Activated naive CD4-positive, alpha-beta T cell treated with anti-CD3 and anti-CD28 coated beads, Interleukin-2, amount 50 U/mL, for 24 hours (primary cell): Measurements from ENCODE around the gene TMEM269.
"Not testable (repeated sequence)": the region's sequence is repeated elsewhere in the genome, so short reads cannot be mapped to it uniquely, and the experiment has no call there.

Source experiments
- H3K27ac Mint-ChIP-seq: one replicate; pipeline ENCODE4 v1.8.0; 2021; ENCODE audit warnings: mild to moderate bottlenecking, mixed read lengths
- H3K27me3 Mint-ChIP-seq: one replicate; pipeline ENCODE4 v1.8.0; 2021; ENCODE audit warnings: mixed read lengths
- H3K36me3 Mint-ChIP-seq: one replicate; pipeline ENCODE4 v1.8.0; 2021; ENCODE audit warnings: mixed read lengths
- H3K4me1 Mint-ChIP-seq: one replicate; pipeline ENCODE4 v1.8.0; 2021; ENCODE audit warnings: mixed read lengths
- H3K4me3 Mint-ChIP-seq: one replicate; pipeline ENCODE4 v1.8.0; 2021; ENCODE audit warnings: mild to moderate bottlenecking, mixed read lengths
- H3K9me3 Mint-ChIP-seq: one replicate; pipeline ENCODE4 v1.8.0; 2021; ENCODE audit warnings: mixed read lengths

Gene TMEM269

DNA sequence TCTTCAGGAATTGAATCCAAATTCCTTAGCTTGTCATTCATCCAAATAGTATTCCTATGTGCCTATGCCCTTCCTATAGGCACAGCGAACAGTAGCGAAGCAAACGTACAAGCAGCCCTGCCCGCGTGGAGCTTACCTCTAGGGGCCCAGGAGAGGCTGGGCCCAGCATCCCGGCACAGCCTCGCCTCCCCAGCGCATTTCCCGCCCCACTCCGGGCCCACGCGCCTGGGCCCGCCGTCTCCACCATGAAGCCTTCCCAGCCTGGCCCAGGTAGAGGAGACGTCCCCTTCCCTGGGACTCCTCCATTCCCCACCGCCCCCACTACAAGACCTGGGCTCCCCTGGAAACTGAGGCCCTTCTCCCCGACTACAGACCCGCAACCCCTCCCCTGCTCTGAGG is 245 bp upstream of the TMEM269 start:
- Mint-ChIP-seq H3K4me1 (peaks cover 15% of the 10 kb centered on the region), H3K27me3 (no peaks in the 10 kb centered on the region), H3K36me3 (peaks cover 8% of the 10 kb centered on the region), H3K27ac (no peak overlapping the region), H3K4me3 (no peak overlapping the region), H3K9me3 (no peaks in the 10 kb centered on the region)

DNA sequence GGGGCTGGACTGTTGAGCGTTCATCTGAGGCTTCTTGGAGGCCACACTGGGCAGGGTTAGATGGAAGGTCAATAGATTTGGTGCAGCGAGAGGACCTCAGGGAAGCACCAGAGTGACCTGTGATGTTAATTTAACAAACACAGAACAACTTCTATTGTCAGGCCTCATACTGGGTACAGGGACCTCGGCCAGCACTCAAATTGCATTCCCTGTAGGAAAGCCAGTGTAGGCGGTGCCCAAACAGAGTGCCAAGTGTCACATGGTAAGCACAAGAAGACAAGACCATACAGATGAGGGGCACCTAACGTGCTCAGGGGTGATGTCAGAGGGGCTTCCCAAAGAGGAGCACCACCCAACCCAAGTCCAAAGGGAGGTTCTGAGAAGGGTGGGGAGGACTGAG is 1.3 kb downstream of the TMEM269 start:
- H3K4me3 Mint-ChIP-seq = peak overlapping the region; percentile 78
- peaks cover 3% of the 10 kb centered on the region for H3K36me3 Mint-ChIP-seq
- H3K4me1 Mint-ChIP-seq = peaks cover 15% of the 10 kb centered on the region
- H3K9me3 Mint-ChIP-seq = no peaks in the 10 kb centered on the region
- no peak overlapping the region for H3K27ac Mint-ChIP-seq
- no peaks in the 10 kb centered on the region for H3K27me3 Mint-ChIP-seq

DNA sequence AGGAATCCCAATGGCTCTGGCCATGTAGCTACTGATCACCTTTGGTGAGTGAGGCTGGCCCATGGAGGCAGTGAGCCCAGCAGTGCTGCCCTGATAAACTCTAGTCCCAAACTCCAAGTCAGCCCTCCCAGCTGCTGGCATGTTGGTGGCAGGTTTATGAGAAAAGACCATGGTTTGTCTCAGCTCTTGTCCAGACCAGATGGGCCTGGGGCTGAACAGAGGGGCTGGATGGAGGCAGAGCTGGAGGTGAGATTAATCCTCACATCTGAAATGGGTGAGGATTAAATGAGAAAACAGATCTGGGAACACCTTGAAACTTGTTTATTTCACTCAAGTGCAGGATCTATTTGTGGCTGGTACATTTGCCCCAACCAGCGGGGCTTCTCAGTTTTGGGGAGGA is 3.2 kb downstream of the TMEM269 start:
- Mint-ChIP-seq H3K4me1 (peaks cover 15% of the 10 kb centered on the region), H3K4me3 (no peak overlapping the region), H3K9me3 (no peaks in the 10 kb centered on the region), H3K27me3 (no peaks in the 10 kb centered on the region), H3K36me3 (no peaks in the 10 kb centered on the region), H3K27ac (no peak overlapping the region)

DNA sequence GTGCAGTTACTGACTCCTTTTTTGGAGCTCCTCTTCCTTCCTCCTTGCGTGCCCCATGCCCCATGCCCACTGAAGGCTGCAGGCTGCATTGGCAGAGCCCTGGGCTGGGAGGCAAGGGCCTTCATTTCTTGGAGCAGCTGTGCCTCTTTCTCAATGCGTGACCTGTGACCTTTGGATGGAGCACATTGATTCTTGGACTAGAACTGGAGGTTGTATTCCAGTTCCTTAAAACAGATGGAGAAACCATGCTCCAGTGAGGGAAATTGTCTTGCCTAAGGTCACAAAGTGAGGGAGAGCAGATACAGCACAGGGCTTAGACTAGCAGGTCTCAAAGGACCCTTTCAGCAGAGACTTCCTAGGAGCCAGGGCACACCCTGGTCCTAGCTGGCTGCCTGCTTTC is 9.0 kb downstream of the TMEM269 start:
- Mint-ChIP-seq H3K4me3 (no peak overlapping the region), H3K9me3 (no peaks in the 10 kb centered on the region)

DNA sequence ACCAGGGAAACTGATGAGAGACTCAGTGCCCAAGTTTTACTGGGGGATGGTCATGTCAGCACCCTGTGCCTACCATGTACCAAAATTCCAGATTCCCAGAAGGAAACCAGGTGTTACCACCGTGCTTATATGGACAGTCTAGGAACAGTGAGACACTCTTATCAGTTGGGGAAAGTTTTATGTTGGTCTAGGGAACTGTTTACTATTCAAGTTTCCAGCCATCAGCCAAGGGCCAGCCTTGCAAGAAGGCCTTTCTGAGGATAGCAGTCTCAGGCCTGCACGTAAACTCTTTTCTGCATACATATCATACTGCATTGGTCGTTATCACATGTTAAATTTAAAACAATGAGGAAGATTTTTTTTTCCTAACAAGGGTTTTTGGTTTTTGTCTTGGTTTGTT is 12.6 kb downstream of the TMEM269 start:
- Mint-ChIP-seq H3K9me3 (no peaks in the 10 kb centered on the region), H3K4me1 (no peaks in the 10 kb centered on the region), H3K36me3 (no peaks in the 10 kb centered on the region), H3K4me3 (no peak overlapping the region), H3K27ac (no peak overlapping the region), H3K27me3 (no peaks in the 10 kb centered on the region)

More for the DNA sequence above, 9.0 kb downstream of the TMEM269 start:
- no peak overlapping the region for H3K27ac Mint-ChIP-seq
- H3K36me3 Mint-ChIP-seq = no peaks in the 10 kb centered on the region
- H3K4me1 Mint-ChIP-seq = no peaks in the 10 kb centered on the region
- no peaks in the 10 kb centered on the region for H3K27me3 Mint-ChIP-seq

DNA sequence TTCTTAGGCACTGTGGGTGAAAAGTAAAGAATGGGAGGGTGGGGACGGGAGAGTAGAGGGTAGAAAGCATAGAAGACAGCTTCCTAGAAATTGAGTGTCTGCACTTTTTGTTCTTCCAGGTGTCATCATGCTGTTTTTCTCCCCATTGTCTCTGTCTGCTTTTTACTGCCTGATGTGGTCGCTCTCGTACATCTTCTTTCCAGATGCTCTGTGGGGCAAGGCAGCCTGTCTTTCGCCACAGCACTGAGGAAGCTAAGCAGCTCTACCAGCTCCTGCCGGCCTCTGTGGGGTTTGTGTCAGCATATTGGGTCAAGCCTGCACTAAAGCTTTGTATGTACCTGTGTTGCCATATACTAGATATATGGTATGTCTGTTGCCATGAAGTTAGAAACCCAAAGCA is 13.2 kb downstream of the TMEM269 start:
- no peaks in the 10 kb centered on the region for H3K9me3 Mint-ChIP-seq
- no peak overlapping the region for H3K4me3 Mint-ChIP-seq
- no peaks in the 10 kb centered on the region for H3K4me1 Mint-ChIP-seq
- no peaks in the 10 kb centered on the region for H3K27me3 Mint-ChIP-seq
- H3K36me3 Mint-ChIP-seq = no peaks in the 10 kb centered on the region
- H3K27ac Mint-ChIP-seq = no peak overlapping the region

DNA sequence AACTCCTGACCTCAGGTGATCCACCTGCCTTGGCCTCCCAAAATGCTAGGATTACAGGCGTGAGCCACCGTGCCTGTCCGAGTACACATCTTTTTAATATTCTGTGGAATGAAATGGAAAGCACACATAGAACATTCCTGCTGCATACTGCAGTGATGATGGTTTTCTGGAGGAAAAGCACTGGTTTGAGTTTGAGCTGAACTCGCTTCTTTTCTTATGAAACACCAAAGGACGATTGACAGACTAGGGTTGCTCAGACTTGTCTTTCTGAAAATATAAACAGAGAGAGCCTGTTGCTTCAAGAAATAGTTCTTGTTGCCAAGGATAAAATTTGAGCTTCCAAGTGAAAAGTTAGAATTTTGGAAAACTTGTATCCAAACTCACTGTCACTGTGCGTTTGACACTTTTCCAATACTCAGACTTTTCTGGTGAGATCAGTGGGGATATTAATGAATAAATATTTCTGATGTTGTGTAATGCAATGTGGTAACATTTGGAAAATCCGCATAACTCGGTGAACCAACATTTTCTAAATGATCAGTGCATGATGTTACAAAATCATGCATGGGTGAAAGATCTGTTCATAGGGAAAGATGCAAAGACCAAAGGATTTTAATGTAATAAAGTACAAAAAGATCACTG is 17.2 kb downstream of the TMEM269 start:
- no peaks in the 10 kb centered on the region for H3K27me3 Mint-ChIP-seq
- H3K4me3 Mint-ChIP-seq = no peak overlapping the region
- no peaks in the 10 kb centered on the region for H3K9me3 Mint-ChIP-seq
- H3K36me3 Mint-ChIP-seq = peaks cover 7% of the 10 kb centered on the region
- no peaks in the 10 kb centered on the region for H3K4me1 Mint-ChIP-seq
- H3K27ac Mint-ChIP-seq = no peak overlapping the region

DNA sequence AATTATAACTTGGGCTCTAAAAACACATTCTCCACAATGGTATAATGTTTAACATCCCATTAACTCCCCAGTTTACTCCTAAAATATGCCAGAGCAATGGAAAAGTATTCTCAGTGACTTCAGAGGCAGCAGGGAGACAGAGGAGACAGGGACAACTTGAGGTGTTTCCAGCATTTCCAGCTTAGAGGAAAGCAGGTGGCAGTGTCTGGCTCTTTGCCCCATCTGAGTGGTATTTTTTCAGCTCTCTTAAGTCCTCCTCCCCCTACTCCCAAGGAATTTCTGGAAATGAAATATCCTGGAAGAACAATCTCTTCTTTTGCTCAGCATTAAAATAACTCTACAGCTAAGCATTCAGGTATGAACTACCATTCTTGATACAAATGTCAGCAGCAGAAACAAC is 21.4 kb downstream of the TMEM269 start:
- Mint-ChIP-seq H3K36me3 (peaks cover 7% of the 10 kb centered on the region), H3K9me3 (no peaks in the 10 kb centered on the region), H3K27ac (no peak overlapping the region), H3K4me1 (peaks cover 8% of the 10 kb centered on the region), H3K27me3 (no peaks in the 10 kb centered on the region), H3K4me3 (no peak overlapping the region)

DNA sequence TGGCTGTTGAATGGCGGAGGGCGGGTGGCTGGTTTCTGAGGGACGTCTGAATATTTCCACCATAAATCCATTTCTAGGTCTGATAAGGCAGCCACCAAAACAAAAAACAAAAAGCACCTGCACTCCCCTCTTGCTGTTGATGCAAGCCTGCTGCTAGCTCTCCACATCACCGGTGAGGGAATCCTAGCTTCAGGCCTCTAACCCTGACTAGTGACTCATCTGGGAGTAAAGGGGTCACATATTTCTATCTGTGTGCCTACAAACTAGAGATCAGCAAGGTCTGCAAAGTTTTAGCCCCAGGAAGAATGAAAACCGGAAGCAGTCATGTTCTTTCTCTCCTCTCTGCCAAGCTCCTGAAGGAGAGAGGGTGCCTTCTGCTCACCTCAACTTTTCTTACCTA is 21.8 kb downstream of the TMEM269 start:
- Mint-ChIP-seq H3K4me1 (peaks cover 8% of the 10 kb centered on the region), H3K27me3 (no peaks in the 10 kb centered on the region), H3K4me3 (no peak overlapping the region), H3K36me3 (peaks cover 9% of the 10 kb centered on the region), H3K9me3 (no peaks in the 10 kb centered on the region), H3K27ac (no peak overlapping the region)

DNA sequence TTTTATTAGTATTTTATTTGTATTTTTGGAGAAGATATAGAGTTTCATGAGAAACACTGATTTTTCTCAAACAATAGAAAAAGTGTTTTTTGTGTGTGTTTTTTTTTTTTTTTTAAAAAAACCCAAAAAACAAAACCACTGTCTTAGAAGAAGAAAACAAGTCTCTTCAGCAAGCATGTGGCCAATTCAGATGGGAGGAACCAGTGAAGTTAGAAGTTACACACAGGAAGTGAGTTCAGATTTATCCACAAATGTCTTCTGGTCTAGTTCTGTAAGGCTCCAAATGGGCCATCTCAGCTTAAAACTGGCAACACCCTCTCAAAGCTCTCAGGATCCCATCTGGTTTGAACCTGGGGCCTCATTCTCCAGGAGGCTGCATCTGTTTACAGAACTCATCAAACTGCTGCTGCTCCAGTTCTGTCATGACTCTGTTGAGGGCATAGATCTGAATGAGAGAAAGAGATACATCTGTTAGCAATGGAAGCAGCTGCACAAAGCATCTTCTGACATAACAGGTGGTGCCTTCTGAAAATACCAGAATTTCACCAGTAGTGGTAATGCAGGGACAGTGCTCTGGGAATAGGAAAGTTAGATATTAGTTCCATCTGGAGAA is 22.4 kb downstream of the TMEM269 start:
- Mint-ChIP-seq H3K36me3 (peaks cover 9% of the 10 kb centered on the region), H3K4me1 (peaks cover 8% of the 10 kb centered on the region), H3K9me3 (no peaks in the 10 kb centered on the region), H3K27ac (no peak overlapping the region), H3K27me3 (no peaks in the 10 kb centered on the region), H3K4me3 (no peak overlapping the region)

DNA sequence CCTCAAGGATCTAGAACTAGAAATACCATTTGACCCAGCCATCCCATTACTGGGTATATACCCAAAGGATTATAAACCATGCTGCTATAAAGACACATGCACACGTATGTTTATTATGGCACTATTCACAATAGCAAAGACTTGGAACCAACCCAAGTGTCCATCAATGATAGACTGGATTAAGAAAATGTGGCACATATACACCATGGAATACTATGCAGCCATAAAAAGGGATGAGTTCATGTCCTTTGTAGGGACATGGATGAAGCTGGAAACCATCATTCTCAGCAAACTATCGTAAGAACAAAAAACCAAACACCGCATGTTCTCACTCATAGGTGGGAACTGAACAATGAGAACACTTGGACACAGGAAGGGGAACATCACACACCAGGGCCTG is 30.0 kb downstream of the TMEM269 start:
- not testable (repeated sequence) for H3K9me3 Mint-ChIP-seq, H3K4me3 Mint-ChIP-seq, H3K27me3 Mint-ChIP-seq, H3K36me3 Mint-ChIP-seq
- Mint-ChIP-seq H3K27ac (peak overlapping the region; percentile 70), H3K4me1 (peaks cover 25% of the 10 kb centered on the region)

DNA sequence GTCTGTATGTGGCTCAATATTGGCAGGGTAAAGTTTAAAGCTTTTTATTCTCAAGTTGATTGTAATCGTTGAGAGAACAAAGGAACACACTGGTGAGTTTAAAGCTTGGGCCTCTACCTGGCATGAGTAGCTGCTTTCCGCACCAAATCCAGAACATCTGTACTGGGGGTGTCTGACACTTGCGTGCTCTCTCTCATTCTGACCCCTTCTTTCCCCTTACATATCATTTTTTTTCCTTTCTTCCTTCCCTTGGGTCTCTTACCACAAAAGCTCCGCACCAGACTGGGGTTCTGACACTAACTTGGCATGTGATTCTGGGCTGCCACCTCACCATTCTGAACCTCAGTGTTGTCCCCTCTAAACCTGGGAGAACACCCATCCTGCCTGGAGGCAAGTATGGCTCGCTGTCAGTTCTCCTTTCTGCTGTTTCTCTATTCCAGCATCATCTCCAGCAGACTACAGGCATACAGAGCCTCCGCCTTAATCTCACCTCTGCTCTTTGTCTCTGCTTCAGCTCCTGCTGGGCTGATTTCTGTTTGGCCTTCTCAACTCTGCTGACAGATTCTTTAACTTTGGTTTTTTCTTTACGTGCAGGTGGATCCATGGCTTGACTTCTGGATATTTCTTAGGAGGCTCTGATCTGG is 31.3 kb downstream of the TMEM269 start:
- H3K4me3 Mint-ChIP-seq = peak overlapping the region; percentile 82
- peaks cover 3% of the 10 kb centered on the region for H3K36me3 Mint-ChIP-seq
- H3K27me3 Mint-ChIP-seq = no peaks in the 10 kb centered on the region
- peaks cover 25% of the 10 kb centered on the region for H3K4me1 Mint-ChIP-seq
- H3K9me3 Mint-ChIP-seq = no peaks in the 10 kb centered on the region
- peak overlapping the region; percentile 79 for H3K27ac Mint-ChIP-seq

DNA sequence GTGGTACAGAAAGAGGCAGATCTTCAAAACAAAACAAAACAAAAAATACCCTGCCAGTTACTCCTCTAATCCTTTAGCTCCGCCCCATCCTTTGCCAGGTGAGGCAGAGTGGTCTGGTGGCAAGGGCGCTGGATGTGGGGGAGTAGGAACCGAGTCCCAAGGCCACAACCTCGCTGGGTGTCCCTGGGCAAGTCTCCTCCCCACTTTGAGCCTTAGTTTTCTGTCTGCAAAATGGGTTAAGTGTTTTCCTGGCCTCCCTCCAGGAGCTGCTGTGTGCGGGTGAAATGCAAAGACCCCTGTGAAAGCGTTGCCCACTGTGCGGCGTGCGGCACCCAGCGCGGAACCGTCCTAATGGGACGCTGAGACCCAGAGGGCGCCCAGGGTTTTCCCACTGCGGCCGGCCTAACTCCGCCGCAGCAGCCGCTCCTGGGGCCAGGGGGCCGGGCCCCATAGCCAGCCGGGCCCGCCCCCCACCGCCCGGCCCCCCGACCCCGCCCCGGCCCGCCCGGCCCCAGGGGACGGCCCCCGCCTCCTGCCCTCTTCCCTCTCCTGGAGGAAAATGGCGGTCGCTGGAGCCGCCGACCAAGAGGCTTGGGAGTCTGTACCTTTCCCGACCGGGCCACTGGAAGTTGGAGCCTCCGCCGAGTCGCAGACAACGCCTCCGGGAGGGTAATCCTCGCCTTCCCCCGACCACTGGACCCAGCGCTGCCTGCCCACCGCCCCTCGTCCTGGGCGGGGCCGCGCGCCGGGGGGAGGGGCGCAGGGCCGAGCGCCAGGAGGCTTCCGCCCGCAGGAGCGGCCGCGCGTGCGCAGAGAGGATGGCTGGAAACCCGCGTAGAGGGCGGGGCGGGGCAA is 32.0 kb downstream of the TMEM269 start, which contains the start of the genes ERMAP and SVBP:
TSS of gene ERMAP (plus strand) at position 538 of the 855 bp plus-strand sequence. CDS start 13,327 bp downstream, outside the sequence.
TSS of gene SVBP (minus strand) at position 813 of the 855 bp plus-strand sequence. CDS start 853 bp downstream, outside the sequence.
- Mint-ChIP-seq H3K4me1 (peaks cover 25% of the 10 kb centered on the region), H3K4me3 (peak within 1 kb of the TSS; percentile 82), H3K27me3 (no peaks in the 10 kb centered on the region), H3K36me3 (peaks cover 2% of the 10 kb centered on the region), H3K27ac (peak within 1 kb of the TSS; percentile 79), H3K9me3 (no peaks in the 10 kb centered on the region)

DNA sequence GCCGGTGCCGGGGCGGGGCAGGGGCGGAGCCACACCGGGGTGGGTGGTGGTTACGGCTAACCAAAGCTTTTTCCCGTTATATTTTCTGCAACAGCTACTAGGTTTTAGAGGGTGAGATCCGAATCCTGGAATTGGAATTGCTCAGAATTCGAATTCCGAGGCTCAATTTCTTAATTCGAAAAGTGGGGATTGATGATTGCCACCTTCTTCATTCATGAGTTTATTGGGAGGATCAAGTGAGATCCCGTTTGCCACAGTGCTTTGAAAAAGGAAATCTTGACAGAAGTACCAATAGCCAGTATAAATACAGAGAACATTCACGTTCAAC is 32.6 kb downstream of the TMEM269 start:
- peaks cover 2% of the 10 kb centered on the region for H3K36me3 Mint-ChIP-seq
- H3K9me3 Mint-ChIP-seq = no peaks in the 10 kb centered on the region
- H3K4me1 Mint-ChIP-seq = peaks cover 25% of the 10 kb centered on the region
- H3K27me3 Mint-ChIP-seq = no peaks in the 10 kb centered on the region
- H3K27ac Mint-ChIP-seq = no peak overlapping the region
- peak overlapping the region; percentile 82 for H3K4me3 Mint-ChIP-seq

DNA sequence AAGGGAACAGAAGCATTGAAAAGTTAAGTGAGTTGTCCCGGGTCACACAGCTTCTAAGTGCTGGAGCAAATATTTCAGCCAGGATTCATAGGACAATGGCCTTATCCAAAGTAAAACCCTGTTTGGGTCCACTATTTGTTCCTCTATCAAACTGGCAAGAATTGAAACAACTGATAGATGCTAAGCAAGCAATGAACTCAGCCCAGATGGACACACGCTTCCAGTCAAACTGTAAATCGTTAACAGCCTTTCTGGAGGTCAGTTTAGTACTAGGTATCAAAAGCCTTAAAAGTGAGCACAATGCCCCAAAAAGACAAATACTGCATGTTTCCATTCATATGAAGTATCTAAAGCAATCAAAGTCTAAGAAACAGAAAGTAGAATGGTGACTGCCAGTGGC is 33.2 kb downstream of the TMEM269 start:
- H3K36me3 Mint-ChIP-seq = peaks cover 3% of the 10 kb centered on the region
- peaks cover 30% of the 10 kb centered on the region for H3K4me1 Mint-ChIP-seq
- H3K27me3 Mint-ChIP-seq = no peaks in the 10 kb centered on the region
- peak overlapping the region; percentile 46 for H3K27ac Mint-ChIP-seq
- no peaks in the 10 kb centered on the region for H3K9me3 Mint-ChIP-seq
- H3K4me3 Mint-ChIP-seq = peak overlapping the region; percentile 69

DNA sequence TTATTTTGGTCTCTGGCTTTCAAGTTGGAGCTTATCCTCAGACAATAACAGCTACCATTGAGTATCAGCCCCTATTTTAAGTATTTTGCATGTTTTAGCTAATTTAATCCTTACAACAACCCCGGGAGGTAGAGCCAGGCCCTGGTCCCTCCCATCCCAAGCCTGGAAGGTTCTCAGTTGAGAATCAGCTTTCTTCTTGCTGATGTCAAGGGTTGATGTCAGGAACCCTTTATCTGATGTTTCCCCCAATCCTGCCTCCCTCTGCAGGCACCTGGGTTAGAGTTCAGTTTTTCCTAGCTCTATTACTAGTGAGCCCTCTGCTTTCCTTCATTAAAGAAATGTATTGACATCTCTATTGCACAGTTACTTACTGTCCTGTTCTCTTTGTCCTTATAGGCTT is 36.0 kb downstream of the TMEM269 start:
- Mint-ChIP-seq H3K36me3 (peaks cover 3% of the 10 kb centered on the region), H3K27me3 (no peaks in the 10 kb centered on the region), H3K27ac (no peak overlapping the region), H3K4me1 (peaks cover 30% of the 10 kb centered on the region), H3K4me3 (no peak overlapping the region), H3K9me3 (no peaks in the 10 kb centered on the region)
